ENCODE results near the gene CRISP2.

DNA sequence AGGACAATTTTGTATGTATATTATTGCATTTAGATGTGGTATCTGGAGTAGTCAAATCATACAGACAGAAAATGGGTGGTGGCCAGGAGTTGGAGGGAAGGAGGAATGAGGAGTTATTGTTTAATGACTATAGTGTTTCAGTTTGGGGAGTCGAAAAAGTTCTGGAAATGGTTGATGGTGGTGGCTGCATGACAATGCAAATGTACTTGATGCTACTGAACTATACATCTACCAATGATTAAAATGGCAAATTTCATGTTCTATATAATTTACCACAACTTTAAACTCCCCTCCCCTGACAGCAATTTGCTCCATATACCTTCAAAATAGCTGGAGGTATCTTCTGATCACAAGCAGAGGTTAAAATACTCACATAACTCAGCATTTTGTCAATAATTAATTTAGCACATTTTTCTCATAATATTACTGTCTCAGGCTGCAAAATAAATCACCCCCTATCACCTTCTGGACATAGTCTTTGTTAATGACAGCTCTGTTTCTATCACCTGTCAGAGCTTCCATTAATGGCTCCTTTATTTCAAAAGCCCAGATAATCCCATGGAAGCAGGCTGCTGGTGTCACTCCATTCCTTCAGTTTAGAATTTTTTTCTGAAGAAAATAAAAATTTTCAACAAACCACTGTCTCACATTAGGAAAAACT is 51.0 kb downstream of the CRISP2 start:
- TF ChIP-seq POLR2A (IDR thresholded peaks at IDR 0.05; ENCODE audit: low read depth, low read length) (no peak), POLR2AphosphoS5 (IDR thresholded peaks at IDR 0.05; ENCODE audit: low read depth, low read length) (no peak)
